ENCODE results near the gene ZNF804B.

Gene ZNF804B

GRCh38 chr7:88759230-88760135 is at the start of gene ZNF804B:
Gene ZNF804B (plus strand): TSS chr7:88759700. CDS start chr7:88759977, 277 bp downstream.
- DNase-seq: no peak

GRCh38 chr7:88735920-88736319 is 23.6 kb upstream of the ZNF804B start:
- no peak for DNase-seq

GRCh38 chr7:88737632-88738031 is 21.9 kb upstream of the ZNF804B start:
- DNase-seq: no peak

- no peak for DNase-seq
These were observed 13.4 kb upstream of the ZNF804B start for GRCh38 chr7:88746126-88746525.

GRCh38 chr7:88756802-88757201 is 2.7 kb upstream of the ZNF804B start:
- no peak for DNase-seq

- no peak for DNase-seq
These were observed 2.1 kb upstream of the ZNF804B start for GRCh38 chr7:88757371-88757770.

- no peak for DNase-seq
These were observed 895 bp upstream of the ZNF804B start for GRCh38 chr7:88758381-88759229.

GRCh38 chr7:88760136-88760515 is 626 bp downstream of the ZNF804B start:
- no peak for DNase-seq

- no peak for DNase-seq
These were observed 2.3 kb downstream of the ZNF804B start for GRCh38 chr7:88761779-88762178.

GRCh38 chr7:88771417-88771816 is 11.9 kb downstream of the ZNF804B start:
- no peak for DNase-seq

GRCh38 chr7:88772776-88773175 is 13.3 kb downstream of the ZNF804B start:
- no peak for DNase-seq

GRCh38 chr7:88775838-88776237 is 16.3 kb downstream of the ZNF804B start:
- no peak for DNase-seq

- no peak for DNase-seq
These were observed 28.3 kb downstream of the ZNF804B start for GRCh38 chr7:88787777-88788176.

GRCh38 chr7:88789480-88790064 is 30.1 kb downstream of the ZNF804B start:
- no peak for DNase-seq

- DNase-seq: no peak
These were observed 32.4 kb downstream of the ZNF804B start for GRCh38 chr7:88791891-88792290.

- DNase-seq: no peak
These were observed 32.9 kb downstream of the ZNF804B start for GRCh38 chr7:88792361-88792760.

- no peak for DNase-seq
These were observed 36.1 kb downstream of the ZNF804B start, which contains the start of gene TEX47 for GRCh38 chr7:88795553-88795952. Gene TEX47 (minus strand): TSS chr7:88795737. CDS start chr7:88794942, 795 bp downstream.

- no peak for DNase-seq
These were observed 41.5 kb downstream of the ZNF804B start for GRCh38 chr7:88801046-88801445.

- DNase-seq: no peak
These were observed 47.0 kb downstream of the ZNF804B start for GRCh38 chr7:88806280-88807037.

- DNase-seq: no peak
These were observed 59.1 kb downstream of the ZNF804B start for GRCh38 chr7:88818552-88818951.

- no peak for DNase-seq
These were observed 66.7 kb downstream of the ZNF804B start for GRCh38 chr7:88826222-88826621.

- no peak for DNase-seq
These were observed 75.7 kb downstream of the ZNF804B start for GRCh38 chr7:88835147-88835728.

All from stimulated activated CD4-positive, alpha-beta T cell treated with anti-CD3 and anti-CD28 coated beads, Interleukin-1b, Interleukin-23, amount 100 ng/mL, for 48 hours (primary cell).